ENCODE results near the gene NAPSA. TPM values are rescaled to one million over a fixed set of nuclear protein-coding genes. Genes with fewer than 3 reads are reported as not detected.

NAPSA gene
- total and polyA plus RNA-seq, 9 of the 15 experiments (the other 6 are each of a cell fraction or from before 2014, with no cell fraction given): 0.25 to 1.9 (median 0.69) TPM

GRCh38 chr19:50376166-50377050, 11.0 kb upstream of the NAPSA start, which contains the start of gene NR1H2 (continued):
- no peak for TF ChIP-seq ZNF780A (CRISPR knock-in tag; IDR thresholded peaks at IDR 0.05)
- TF ChIP-seq HMBOX1 (IDR thresholded peaks at IDR 0.05): no peak
- peak; percentile 92 for TF ChIP-seq MBD2 (IDR thresholded peaks at IDR 0.05; ENCODE audit: borderline replicate concordance, low read depth)
- TF ChIP-seq ZNF592 (IDR thresholded peaks at IDR 0.05): no peak
- TF ChIP-seq LCOR (CRISPR knock-in tag; IDR thresholded peaks at IDR 0.05): peak; percentile 61; the same call in 1 of the 2 replicates
- TF ChIP-seq E2F8 (IDR thresholded peaks at IDR 0.05; ENCODE audit: low read depth, partially characterized antibody): peak; percentile 98
- no peak for TF ChIP-seq SMARCC2 (IDR thresholded peaks at IDR 0.05; ENCODE audit: low read depth)
- TF ChIP-seq SRSF1 (IDR thresholded peaks at IDR 0.05; ENCODE audit: low read depth, low read length): no peak
- TF ChIP-seq RBM39 (optimal IDR thresholded peaks at IDR 0.05; ENCODE audit: low read depth, low read length): no peak
- peak; percentile 44; the same call in 1 of the 2 replicates for TF ChIP-seq CTBP1 (IDR thresholded peaks at IDR 0.05; ENCODE audit: borderline replicate concordance)
- no peak for TF ChIP-seq NR1H2 (CRISPR knock-in tag; IDR thresholded peaks at IDR 0.05)
- no peak; the same call in 1 of the 2 replicates for TF ChIP-seq SMARCA4 (IDR thresholded peaks at IDR 0.05)
- no peak for TF ChIP-seq MEF2D (tag; conservative IDR thresholded peaks at IDR 0.05; ENCODE audit: low read depth)
- TF ChIP-seq ERF (CRISPR knock-in tag; IDR thresholded peaks at IDR 0.05): peak; percentile 78; the same call in 1 of the 2 replicates
- no peak for TF ChIP-seq CBX2 (IDR thresholded peaks at IDR 0.05; ENCODE audit: insufficient read depth, low read length, poor library complexity, severe bottlenecking)
- TF ChIP-seq TCF3 (CRISPR knock-in tag; IDR thresholded peaks at IDR 0.05): no peak; the same call in 1 of the 2 replicates
- peak; percentile 87; the same call in 1 of the 2 replicates for TF ChIP-seq ZBTB9 (CRISPR knock-in tag; IDR thresholded peaks at IDR 0.05)

Measured in K562 (cell line).